IMR-90 (cell line): ENCODE results near the gene CD38. TPM values are rescaled to one million over a fixed set of nuclear protein-coding genes. Genes with fewer than 3 reads are reported as not detected.

ENCODE experiments used
- ATAC-seq: fragments of 200-7000 bp; cut with Tn5 transposase; 2 replicates; pipeline ENCODE4 v1.9.1; 2020; ENCODE audit warnings: low read depth, mild to moderate bottlenecking, moderate library complexity
- BruUV-seq: library from RNA; stranded (reverse); fragments of 400-500 nt; replicated peaks from 2 replicates; lab custom pipeline; 2021; lab: Mats Ljungman, UMichigan
- CTCF ChIA-PET: fragments of 300-600 bp; formaldehyde crosslinking; extraction: SDS; loops from one replicate; lab custom pipeline; 2021; ENCODE audit warnings: antibody characterized with exemption; lab: Yijun Ruan, JAX
- POLR2A ChIA-PET: fragments of 300-600 bp; sonication (Branson Sonifier 250); formaldehyde crosslinking; loops from one replicate; lab custom pipeline; 2022; ENCODE audit warnings: antibody characterized with exemption; ENCODE audit not compliant: unreplicated experiment; lab: Charles Lee
- DNase-seq: peaks from one replicate; pipeline ENCODE4 v3.0.0; 2013
- H2AFZ ChIP-seq: replicated peaks from 2 replicates; pipeline ENCODE3; 2013; ENCODE audit warnings: low read length, mild to moderate bottlenecking; ENCODE audit not compliant: poor library complexity
- H2AK5ac ChIP-seq: 2 replicates; pipeline ENCODE4 v1.6.1; 2013; ENCODE audit warnings: low read depth, low read length, inconsistent platforms
- H2AK9ac ChIP-seq: replicated peaks from 2 replicates; pipeline ENCODE3; 2013; ENCODE audit warnings: mild to moderate bottlenecking, low read depth, low read length, moderate library complexity; ENCODE audit not compliant: poor library complexity
- H2BK120ac ChIP-seq: 2 replicates; pipeline ENCODE4 v1.6.1; 2013; ENCODE audit warnings: low read depth, low read length, inconsistent platforms
- H2BK15ac ChIP-seq: 3 replicates; pipeline ENCODE4 v1.6.1; 2013; ENCODE audit warnings: low read depth, low read length, inconsistent platforms
- H2BK20ac ChIP-seq: 2 replicates; pipeline ENCODE4 v1.6.1; 2013; ENCODE audit warnings: low read depth, mild to moderate bottlenecking, inconsistent platforms, low read length, moderate library complexity
- H2BK5ac ChIP-seq: 2 replicates; pipeline ENCODE4 v1.6.1; 2013; ENCODE audit warnings: mild to moderate bottlenecking, low read depth, low read length, inconsistent platforms; ENCODE audit not compliant: poor library complexity, severe bottlenecking
- H3K14ac ChIP-seq: replicated peaks from 2 replicates; pipeline ENCODE4 v1.6.1; 2013; ENCODE audit warnings: low read depth, low read length, inconsistent platforms
- H3K18ac ChIP-seq: 2 replicates; pipeline ENCODE4 v1.6.1; 2013; ENCODE audit warnings: low read depth, low read length, control low read depth
- H3K23ac ChIP-seq: 2 replicates; pipeline ENCODE4 v1.6.1; 2013; ENCODE audit warnings: low read depth, low read length, inconsistent platforms
- H3K27ac ChIP-seq: 2 replicates; pipeline ENCODE4 v1.5.1; 2013; ENCODE audit warnings: mild to moderate bottlenecking, control low read depth, low read length; ENCODE audit not compliant: insufficient read depth
- H3K27me3 ChIP-seq: 2 replicates; pipeline ENCODE4 v1.6.1; 2013; ENCODE audit warnings: low read length; ENCODE audit not compliant: control insufficient read depth, insufficient read depth
- H3K36me3 ChIP-seq: 2 replicates; pipeline ENCODE4 v1.6.1; 2013; ENCODE audit warnings: low read length, mixed read lengths; ENCODE audit not compliant: control insufficient read depth, insufficient read depth
- H3K4ac ChIP-seq: 2 replicates; pipeline ENCODE4 v1.6.1; 2013; ENCODE audit warnings: low read depth, low read length, inconsistent platforms
- H3K4me1 ChIP-seq: 2 replicates; pipeline ENCODE4 v1.6.1; 2013; ENCODE audit warnings: low read length, mixed read lengths; ENCODE audit not compliant: control insufficient read depth, insufficient read depth
- H3K4me2 ChIP-seq: 2 replicates; pipeline ENCODE4 v1.6.1; 2013; ENCODE audit warnings: low read depth, mild to moderate bottlenecking, control low read depth, low read length, moderate library complexity
- H3K4me3 ChIP-seq: 2 replicates; pipeline ENCODE4 v1.5.1; 2013; ENCODE audit warnings: low read depth, mild to moderate bottlenecking, control low read depth, low read length, moderate library complexity; ENCODE audit not compliant: insufficient read depth
- H3K56ac ChIP-seq: 2 replicates; pipeline ENCODE4 v1.6.1; 2013; ENCODE audit warnings: low read length, inconsistent platforms; ENCODE audit not compliant: insufficient read depth; ENCODE audit errors: extremely low read depth
- H3K79me1 ChIP-seq, 2 experiments: 2 replicates each; pipeline ENCODE4 v1.6.1; 2013; ENCODE audit warnings: low read length in 2 of 2, inconsistent platforms in 1 of 2, low read depth in 1 of 2
- H3K9ac ChIP-seq: 2 replicates; pipeline ENCODE4 v1.6.1; 2013; ENCODE audit warnings: low read depth, low read length, control low read depth
- H3K9me1 ChIP-seq: 2 replicates; pipeline ENCODE4 v1.6.1; 2013; ENCODE audit warnings: low read length, inconsistent platforms; ENCODE audit not compliant: insufficient read depth
- H3K9me3 ChIP-seq: 2 replicates; pipeline ENCODE4 v1.6.1; 2013; ENCODE audit warnings: low read length; ENCODE audit not compliant: control insufficient read depth, insufficient read depth
- H4K20me1 ChIP-seq: 2 replicates; pipeline ENCODE4 v1.6.1; 2013; ENCODE audit warnings: low read length, inconsistent platforms; ENCODE audit not compliant: insufficient read depth
- H4K5ac ChIP-seq: 2 replicates; pipeline ENCODE4 v1.6.1; 2013; ENCODE audit warnings: mild to moderate bottlenecking, low read depth, low read length, control low read depth
- H4K8ac ChIP-seq, 2 experiments: 2 replicates each; pipeline ENCODE4 v1.6.1; 2013; ENCODE audit warnings: low read depth in 2 of 2, low read length in 2 of 2, control low read depth in 1 of 2, inconsistent platforms in 1 of 2
- H4K91ac ChIP-seq: 2 replicates; pipeline ENCODE4 v1.6.1; 2013; ENCODE audit warnings: low read depth, low read length, inconsistent platforms; ENCODE audit not compliant: insufficient read depth
- CEBPB ChIP-seq: IDR thresholded peaks from 2 replicates; pipeline ENCODE4 v1.6.1; 2012; ENCODE audit warnings: low read depth, low read length, improper control_type of control experiment
- FOS ChIP-seq: fragments of 150-350 bp; IDR thresholded peaks from 2 replicates; pipeline ENCODE4 v1.6.1; 2016; ENCODE audit warnings: low read depth, low read length
- MAFK ChIP-seq: IDR thresholded peaks from 2 replicates; pipeline ENCODE4 v1.6.1; 2012; ENCODE audit warnings: low read depth, low read length, improper control_type of control experiment
- NFE2L2 ChIP-seq: fragments of 150-350 bp; IDR thresholded peaks from 2 replicates; pipeline ENCODE4 v1.6.1; 2016; ENCODE audit warnings: low read depth, mild to moderate bottlenecking, low read length
- POLR2A ChIP-seq: IDR thresholded peaks from 2 replicates; pipeline ENCODE4 v1.6.1; 2012; ENCODE audit warnings: mild to moderate bottlenecking, low read depth, low read length
- RFX5 ChIP-seq: IDR thresholded peaks from 2 replicates; pipeline ENCODE4 v1.8.0; 2012; ENCODE audit warnings: low read depth, mild to moderate bottlenecking, low read length, moderate library complexity
- SMC3 ChIP-seq: fragments of 150-350 bp; IDR thresholded peaks from 2 replicates; pipeline ENCODE4 v1.6.1; 2016; ENCODE audit warnings: low read depth, mild to moderate bottlenecking, antibody characterized with exemption, low read length, moderate library complexity
- WGBS, 2 experiments: methylation state at CpG; one replicate each; pipeline versions ENCODE4 v1.1.5 to v1.1.7; 2013; ENCODE audit warnings: missing lambda C conversion rate in 2 of 2; ENCODE audit not compliant: insufficient read length in 1 of 2; ENCODE audit errors: extremely low coverage in 2 of 2; 5-methylcytosine and 5-hydroxymethylcytosine counted together
- dilution Hi-C: fragments of 300-500 bp; cut with HindIII; formaldehyde crosslinking; loops from one replicate; pipeline ENCODE4 v1.14.3; 2018; ENCODE audit warnings: low sequenced_read_pairs; ENCODE audit not compliant: unreplicated experiment
- in situ Hi-C: fragments of 300-500 bp; cut with MboI; formaldehyde crosslinking; loops from 3 replicates; pipeline ENCODE4 v1.14.3; 2019; ENCODE audit warnings: low sequenced_read_pairs, inconsistent platforms, mixed read lengths
- intact Hi-C: fragments of 100-400 bp; cut with micrococcal nuclease; formaldehyde crosslinking; loops from 2 replicates; pipeline ENCODE4 v1.10.0; 2022
- polyA plus RNA-seq, 3 experiments: library from polyadenylated mRNA; depleted of rRNA; stranded (reverse); fragments of >200 nt; gene quantifications; 2 replicates each; pipeline ENCODE4 v1.2.3, GENCODE V29; 2012; ENCODE audit warnings: low replicate concordance in 1 of 3
- total RNA-seq: library from RNA; depleted of rRNA; stranded (reverse); fragments of >200 nt; gene quantifications from 2 replicates; pipeline ENCODE4 v1.2.3, GENCODE V29; 2012
- TF ChIP-seq, protein P1 (sequence below): conservative IDR thresholded peaks from 2 replicates; pipeline ENCODE4 v1.5.1; 2012; ENCODE audit warnings: mild to moderate bottlenecking, low read depth, low read length, improper control_type of control experiment

The CD38 gene
- total and polyA plus RNA-seq, 2 of the 4 experiments (the other 2 are of a cell fraction) = not detected

DNA sequence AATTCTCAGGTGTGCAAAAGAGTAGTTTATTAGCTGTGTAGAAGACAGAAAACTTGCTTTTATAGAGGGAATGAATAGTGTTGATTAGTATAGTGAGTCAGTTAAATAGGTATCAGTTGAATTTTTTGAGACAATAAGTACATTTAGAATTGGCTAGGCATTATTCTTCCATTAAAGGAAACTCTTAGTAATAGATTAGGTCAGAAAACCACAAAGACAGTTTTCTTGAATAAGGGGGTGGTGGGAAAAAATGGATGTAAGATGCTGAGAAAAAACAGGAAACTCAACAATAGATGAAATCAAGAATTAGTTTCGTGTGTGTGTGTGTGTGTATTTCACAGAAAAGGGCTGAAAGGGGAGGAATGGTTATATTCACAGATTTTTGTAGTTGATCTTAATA is 16.8 kb downstream of the CD38 start:
- Histone ChIP-seq H3K23ac (no peak overlapping the region), H2AFZ (no peak overlapping the region), H3K9me1 (no peaks in the 10 kb centered on the region), H3K56ac (no peak overlapping the region), H3K4me1 (no peaks in the 10 kb centered on the region), H3K4me2 (no peak overlapping the region), H2AK9ac (no peak overlapping the region), H4K20me1 (no peaks in the 10 kb centered on the region), H3K79me1 (no peaks in the 10 kb centered on the region), H2BK120ac (no peak overlapping the region), H4K5ac (no peak overlapping the region), H3K4me3 (no peak overlapping the region), H4K8ac (no peak overlapping the region), H3K4ac (no peak overlapping the region), H3K9ac (no peak overlapping the region), H3K27ac (no peak overlapping the region), H3K9me3 (no peaks in the 10 kb centered on the region), H2BK15ac (no peak overlapping the region), H2BK20ac (no peak overlapping the region), H3K27me3 (peaks cover 17% of the 10 kb centered on the region), H3K18ac (no peak overlapping the region), H2AK5ac (no peak overlapping the region), H2BK5ac (no peak overlapping the region), H3K36me3 (no peaks in the 10 kb centered on the region), H3K14ac (no peak overlapping the region), H4K91ac (no peak overlapping the region)
- no peak for ATAC-seq
- in situ Hi-C loops = no loop called here
- dilution Hi-C loops = no loop called here
- DNase-seq = no peak
- POLR2A ChIA-PET = no interaction called here
- no TSS peak for BruUV-seq
- CTCF ChIA-PET = no interaction called here
- TF ChIP-seq CEBPB (no peak), FOS (no peak), RFX5 (no peak), SMC3 (no peak), POLR2A (no peak), NFE2L2 (no peak), MAFK (no peak)
- TF ChIP-seq, protein P1, sequence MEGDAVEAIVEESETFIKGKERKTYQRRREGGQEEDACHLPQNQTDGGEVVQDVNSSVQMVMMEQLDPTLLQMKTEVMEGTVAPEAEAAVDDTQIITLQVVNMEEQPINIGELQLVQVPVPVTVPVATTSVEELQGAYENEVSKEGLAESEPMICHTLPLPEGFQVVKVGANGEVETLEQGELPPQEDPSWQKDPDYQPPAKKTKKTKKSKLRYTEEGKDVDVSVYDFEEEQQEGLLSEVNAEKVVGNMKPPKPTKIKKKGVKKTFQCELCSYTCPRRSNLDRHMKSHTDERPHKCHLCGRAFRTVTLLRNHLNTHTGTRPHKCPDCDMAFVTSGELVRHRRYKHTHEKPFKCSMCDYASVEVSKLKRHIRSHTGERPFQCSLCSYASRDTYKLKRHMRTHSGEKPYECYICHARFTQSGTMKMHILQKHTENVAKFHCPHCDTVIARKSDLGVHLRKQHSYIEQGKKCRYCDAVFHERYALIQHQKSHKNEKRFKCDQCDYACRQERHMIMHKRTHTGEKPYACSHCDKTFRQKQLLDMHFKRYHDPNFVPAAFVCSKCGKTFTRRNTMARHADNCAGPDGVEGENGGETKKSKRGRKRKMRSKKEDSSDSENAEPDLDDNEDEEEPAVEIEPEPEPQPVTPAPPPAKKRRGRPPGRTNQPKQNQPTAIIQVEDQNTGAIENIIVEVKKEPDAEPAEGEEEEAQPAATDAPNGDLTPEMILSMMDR = no peak
- no CpG with 5 or more reads among the region's 1 CpG for WGBS, 2 experiments
- intact Hi-C loops = no loop called here
